NOMO-1 treated with DMSO at 0.1 percent for 48 hours (cell line): ENCODE data around the gene PHACTR1.

Source experiments
- DNase-seq: peaks from one replicate; lab custom pipeline; 2025; ENCODE audit not compliant: unreplicated experiment; lab: John Stamatoyannopoulos, UW

PHACTR1 gene

DNA sequence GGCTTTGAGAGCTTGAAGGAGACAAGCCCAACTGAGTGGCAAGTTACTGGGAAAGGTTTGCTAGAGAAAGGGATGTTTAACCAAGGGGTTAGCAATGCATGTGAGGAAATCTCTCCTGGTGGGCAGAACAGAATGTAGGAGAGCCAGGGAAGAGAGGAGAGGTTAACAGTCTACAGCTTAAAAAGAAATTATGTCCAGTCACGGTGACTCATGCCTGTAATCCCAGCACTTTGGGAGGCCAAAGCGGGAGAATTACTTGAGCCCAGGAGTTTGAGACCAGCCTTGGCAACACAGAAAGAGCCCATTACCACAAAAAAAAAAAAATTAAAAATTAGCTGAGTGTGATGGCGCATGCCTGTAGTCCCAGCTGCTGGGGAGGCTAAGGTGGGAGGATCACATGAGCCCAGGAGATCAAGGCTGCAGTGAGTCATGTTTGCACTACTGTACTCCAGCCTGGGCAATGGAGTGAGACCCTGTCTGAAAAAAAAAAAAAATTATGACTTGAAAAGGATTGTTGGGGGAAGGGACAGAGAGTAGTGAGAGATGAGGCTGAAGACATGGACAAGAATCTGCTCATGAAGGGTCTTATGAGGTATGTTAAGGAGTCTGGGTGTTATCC lies 346.8 kb downstream of the PHACTR1 start:
- DNase-seq: no peak

DNA sequence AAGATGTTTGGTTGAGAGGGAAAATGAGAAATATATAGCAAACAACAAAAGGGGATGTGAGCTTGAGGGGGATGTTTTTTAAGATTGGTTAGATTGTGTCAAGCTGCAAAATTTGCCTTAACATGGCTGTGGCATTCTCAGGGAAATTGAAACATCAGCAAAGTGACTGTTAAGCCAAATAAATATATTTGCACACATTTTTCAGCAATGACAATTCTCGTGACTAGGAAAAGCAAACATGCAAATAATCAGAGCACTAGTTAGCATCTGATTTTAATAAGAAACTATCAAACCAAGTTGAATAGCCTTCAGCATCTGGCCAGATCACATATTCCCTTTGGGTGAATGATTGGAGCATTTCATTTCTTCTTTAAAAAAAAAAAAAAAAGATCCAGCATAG lies 349.0 kb downstream of the PHACTR1 start:
- DNase-seq: no peak

DNA sequence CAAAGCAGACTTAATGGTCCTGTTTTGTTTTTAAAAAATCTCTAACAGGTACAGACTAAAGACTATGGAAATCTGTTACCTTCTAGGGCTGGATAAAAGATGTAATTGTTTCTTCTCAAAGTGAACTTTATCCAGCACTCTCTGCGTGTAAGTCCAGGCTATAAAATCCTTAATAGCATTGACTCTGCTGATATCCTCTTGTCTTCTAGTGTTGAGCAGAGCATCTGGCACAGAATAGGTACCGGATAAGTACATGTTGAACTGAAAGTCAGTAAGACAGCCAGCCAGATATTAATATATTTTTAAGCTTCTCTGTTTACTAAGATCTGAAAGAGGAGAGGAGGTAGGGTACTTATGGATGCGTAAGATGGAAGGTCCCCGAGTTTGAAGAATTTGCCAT lies 349.5 kb downstream of the PHACTR1 start:
- DNase-seq: no peak

DNA sequence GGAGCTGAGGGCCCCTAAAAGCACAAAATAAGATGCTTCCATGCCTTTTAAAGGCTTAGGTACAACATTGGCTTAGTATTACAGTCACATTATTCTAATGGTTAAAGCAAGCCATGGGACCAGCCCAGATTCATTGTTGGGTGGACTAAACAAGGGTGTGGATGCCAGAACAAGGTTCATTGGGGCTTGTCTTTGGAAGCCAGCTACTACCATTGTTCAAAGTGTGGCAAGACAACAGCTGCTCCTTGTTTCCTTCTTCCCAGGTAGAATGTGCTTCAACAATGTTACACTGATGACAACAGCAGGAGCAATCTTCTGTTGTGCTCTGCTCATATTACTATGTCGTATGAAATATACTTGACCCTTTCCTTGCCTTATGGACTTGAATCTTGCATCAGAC lies 350.3 kb downstream of the PHACTR1 start:
- DNase-seq: no peak

DNA sequence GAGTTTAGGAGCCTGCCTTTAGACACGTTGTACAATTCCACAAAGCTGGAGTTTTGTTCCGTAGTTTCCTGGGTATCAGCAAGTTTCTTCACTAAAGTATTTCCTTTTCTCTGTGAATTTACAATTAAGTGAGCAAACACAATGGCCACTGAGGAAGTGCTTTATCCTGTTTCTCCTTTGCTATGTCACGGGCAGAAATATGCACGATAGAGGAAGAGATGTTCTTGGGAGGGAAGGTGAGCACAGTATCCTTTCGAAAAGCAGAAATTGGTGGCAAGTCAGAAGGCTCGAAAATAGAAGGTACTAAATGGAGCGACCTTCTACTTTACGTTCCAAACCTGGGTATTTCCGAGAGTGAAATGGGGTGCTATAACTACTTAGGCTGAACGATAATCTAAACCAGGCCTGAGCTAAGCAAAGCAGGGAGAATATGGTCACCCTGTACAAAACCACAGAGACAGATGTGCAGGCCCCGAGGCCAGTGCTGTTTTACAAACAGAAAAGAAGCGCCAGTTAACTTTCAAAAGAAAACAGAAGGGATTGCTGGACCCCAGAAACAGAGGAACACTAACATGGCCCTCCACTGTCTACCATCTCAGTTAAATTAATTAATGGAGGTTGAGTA lies 352.1 kb downstream of the PHACTR1 start:
- peak; percentile 52 for DNase-seq

DNA sequence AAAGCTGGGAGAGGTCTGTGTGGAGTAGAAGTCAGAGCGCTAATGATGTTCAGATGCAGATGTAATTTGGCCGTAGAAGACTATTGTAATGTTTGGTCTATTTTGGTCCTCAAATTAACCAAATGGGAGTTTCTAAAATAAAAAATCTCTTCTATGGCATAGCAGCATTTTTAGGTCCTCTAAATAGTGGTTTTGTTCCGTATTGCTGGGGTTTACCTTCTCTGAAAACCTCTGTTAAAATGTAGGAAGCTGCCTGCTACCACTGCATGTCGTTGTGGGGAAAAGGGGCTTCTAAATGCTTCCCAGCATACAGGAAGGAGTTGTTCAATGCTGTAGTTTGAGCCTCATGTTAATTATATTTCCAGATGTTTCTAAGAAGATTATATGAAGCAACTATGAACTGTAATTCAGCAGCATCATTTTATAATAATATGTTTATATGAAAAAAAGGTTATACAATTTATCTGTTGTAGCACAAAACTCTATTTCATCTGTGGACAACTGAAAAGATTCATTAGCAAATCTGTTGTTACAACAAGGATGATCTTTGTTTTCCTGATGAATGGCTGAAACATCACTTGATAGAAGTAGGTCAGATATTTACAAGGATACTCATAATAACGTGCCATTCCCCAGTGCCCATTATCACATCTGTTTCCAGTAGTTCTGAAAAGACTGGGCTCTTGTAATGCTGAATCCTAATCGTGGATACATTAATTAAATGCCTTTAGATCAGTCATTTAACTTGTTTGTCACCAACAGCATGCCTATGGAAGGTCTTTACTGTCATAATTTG lies 355.2 kb downstream of the PHACTR1 start:
- DNase-seq: no peak

DNA sequence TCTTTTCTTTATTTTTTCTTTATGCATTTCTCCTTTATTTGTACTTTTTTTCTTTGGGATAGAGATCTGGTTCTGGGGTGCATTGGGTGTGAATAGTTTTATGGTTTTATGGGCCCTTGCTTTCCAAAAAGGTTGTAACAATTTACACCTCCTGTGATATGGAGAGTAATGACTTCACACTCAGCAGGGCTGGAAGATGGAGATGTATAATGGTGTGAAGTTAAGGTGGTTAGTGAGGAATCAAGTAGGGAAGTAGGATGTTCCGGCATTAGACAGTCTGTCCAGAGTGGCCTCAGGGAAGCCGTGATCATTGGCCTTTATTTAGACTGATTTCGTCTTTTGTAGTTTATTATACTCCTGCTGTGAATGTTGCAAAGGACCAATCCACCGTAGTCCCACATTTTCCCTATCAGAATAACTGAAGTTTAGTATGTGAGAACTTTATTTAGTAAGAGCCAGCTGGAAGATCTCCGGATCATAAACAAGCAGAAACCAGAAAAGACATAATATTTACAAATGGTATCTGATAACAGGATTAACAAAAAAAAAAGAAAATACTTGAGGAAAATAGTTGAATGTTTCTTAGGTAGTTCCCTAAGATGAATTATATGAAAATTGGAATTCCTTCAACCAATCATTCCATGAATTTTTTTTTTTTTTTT lies 356.2 kb downstream of the PHACTR1 start:
- DNase-seq: no peak

DNA sequence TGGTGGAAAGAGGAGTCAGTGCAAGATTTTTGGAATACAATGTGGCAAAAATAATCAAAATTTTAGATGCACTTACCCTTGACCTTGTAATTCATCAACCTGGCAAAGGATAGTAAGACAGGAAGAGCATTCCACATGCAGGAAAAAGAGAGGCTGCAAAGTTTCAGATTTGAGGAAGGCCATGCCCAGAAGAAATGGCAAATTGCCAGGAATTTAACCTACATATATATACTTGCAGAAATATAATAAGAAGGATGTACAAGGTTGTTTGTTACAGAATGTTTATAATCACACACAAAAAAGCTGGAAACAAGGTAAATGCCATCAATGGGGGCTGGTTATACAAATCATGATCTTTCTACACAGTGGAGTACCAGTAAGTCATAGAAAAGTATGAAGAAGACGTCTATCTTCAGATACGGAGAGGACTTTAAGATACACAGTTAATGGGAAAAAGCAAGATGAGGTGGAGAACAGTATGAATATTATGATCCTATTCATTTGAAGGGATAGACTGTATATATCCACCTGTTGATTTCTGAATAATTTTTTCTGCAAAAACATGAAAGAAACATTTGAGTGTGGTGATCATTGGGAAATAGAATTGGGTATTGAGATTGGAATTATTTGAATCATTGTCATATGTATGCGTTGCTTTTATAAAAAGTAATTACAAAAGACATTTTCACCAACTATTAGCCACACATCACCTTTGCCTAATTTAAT lies 358.0 kb downstream of the PHACTR1 start:
- DNase-seq: no peak

DNA sequence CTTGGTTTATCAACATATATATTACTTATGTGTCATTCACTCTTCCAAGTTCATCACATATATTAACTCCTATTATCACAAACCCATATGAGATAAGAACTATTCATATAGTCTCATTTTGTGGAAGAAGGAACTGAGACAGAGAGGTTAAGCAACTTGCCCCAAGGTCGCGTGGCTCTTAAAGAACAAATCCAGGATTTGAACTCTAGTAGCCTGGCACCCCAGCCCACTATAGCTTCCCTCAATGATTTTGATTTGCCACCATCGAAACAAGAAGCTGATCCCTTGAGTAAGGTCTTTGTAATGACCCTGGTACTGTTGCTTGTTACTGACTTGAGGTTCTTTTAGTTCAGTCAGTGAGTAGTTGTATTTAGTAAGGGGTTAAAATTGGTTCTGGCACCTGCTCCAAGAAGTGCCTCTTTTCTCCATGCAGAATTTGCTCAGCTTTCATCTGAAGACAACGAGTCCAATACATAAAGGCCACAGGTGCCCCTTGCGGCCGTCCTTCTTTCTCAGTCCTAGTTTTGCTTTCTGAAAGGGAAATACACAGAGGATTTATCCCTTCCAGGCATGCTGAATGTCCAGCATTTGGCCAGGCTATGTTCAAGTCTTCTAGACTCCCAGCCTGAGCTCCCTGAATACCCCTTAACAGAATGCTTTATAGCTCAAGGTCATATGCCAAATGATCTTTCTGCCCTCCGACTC lies 358.7 kb downstream of the PHACTR1 start:
- DNase-seq: peak; percentile 19

GRCh38 chr6:13076575-13076974 lies 360.0 kb downstream of the PHACTR1 start:
- no peak for DNase-seq

- DNase-seq: no peak
These were observed 360.6 kb downstream of the PHACTR1 start for GRCh38 chr6:13077117-13077516.

GRCh38 chr6:13079096-13079723 lies 362.6 kb downstream of the PHACTR1 start:
- no peak for DNase-seq

GRCh38 chr6:13080462-13081188 lies 364.1 kb downstream of the PHACTR1 start:
- DNase-seq: no peak

- DNase-seq: no peak
These were observed 364.6 kb downstream of the PHACTR1 start for GRCh38 chr6:13081189-13081563.

GRCh38 chr6:13089296-13089994 lies 372.9 kb downstream of the PHACTR1 start:
- DNase-seq: no peak

- no peak for DNase-seq
These were observed 374.6 kb downstream of the PHACTR1 start for GRCh38 chr6:13091192-13091591.

GRCh38 chr6:13094781-13095425 lies 378.3 kb downstream of the PHACTR1 start:
- DNase-seq: no peak

- no peak for DNase-seq
These were observed 379.5 kb downstream of the PHACTR1 start for GRCh38 chr6:13096084-13096483.
